ENCODE measurements around the gene PNPLA2. TPM values are rescaled to one million over a fixed set of nuclear protein-coding genes. Genes with fewer than 3 reads are reported as not detected.

Gene PNPLA2
- total RNA-seq, 1 donor from 2014 or later, result 174 TPM

- intact Hi-C loops (cut with DNase I), result no loop called here
- no peak for ATAC-seq
- DNase-seq (ENCODE audit: low spot score), result no peak
Measured at GRCh38 chr11:826227-826621, 7.5 kb downstream of the PNPLA2 start.

- DNase-seq (ENCODE audit: low spot score) (no peak), ATAC-seq (no peak)
- intact Hi-C loops (cut with DNase I), result no loop called here
Measured at GRCh38 chr11:826836-827145, 8.1 kb downstream of the PNPLA2 start.

GRCh38 chr11:827146-827896, 8.6 kb downstream of the PNPLA2 start:
- ATAC-seq (no peak), DNase-seq (ENCODE audit: low spot score) (no peak)

GRCh38 chr11:827897-828192, 9.1 kb downstream of the PNPLA2 start, which contains the start of gene CRACR2B:
CRACR2B (plus strand) TSS chr11:827919; CDS start chr11:828608, 689 bp downstream.
- intact Hi-C loops (cut with DNase I), result no loop called here
- ATAC-seq, result no peak
- no peak for DNase-seq (ENCODE audit: low spot score)

More at GRCh38 chr11:827146-827896, 8.6 kb downstream of the PNPLA2 start:
- intact Hi-C loops (cut with DNase I), result no loop called here

- ATAC-seq, result no peak
- intact Hi-C loops (cut with DNase I), result no loop called here
- no peak for DNase-seq (ENCODE audit: low spot score)
Measured at GRCh38 chr11:828506-829175, 9.9 kb downstream of the PNPLA2 start.

GRCh38 chr11:829176-829846, 10.6 kb downstream of the PNPLA2 start:
- intact Hi-C loops (cut with DNase I), result no loop called here
- DNase-seq (ENCODE audit: low spot score) (no peak), ATAC-seq (no peak)

GRCh38 chr11:829847-830294, 11.2 kb downstream of the PNPLA2 start:
- ATAC-seq (no peak), DNase-seq (ENCODE audit: low spot score) (no peak)
- intact Hi-C loops (cut with DNase I), result loop anchor here (10.0 kb wide), 1 partner anchor 1485 kb away; no protein-coding TSS in a partner anchor

GRCh38 chr11:830295-831117, 11.8 kb downstream of the PNPLA2 start:
- DNase-seq (ENCODE audit: low spot score) (peak; percentile 86), ATAC-seq (peak; percentile 60)
- intact Hi-C loops (cut with DNase I), result loop anchor here (10.0 kb wide), 1 partner anchor 1484 kb away; no protein-coding TSS in a partner anchor

- intact Hi-C loops (cut with DNase I), result loop anchor here (10.0 kb wide), 1 partner anchor 1484 kb away; no protein-coding TSS in a partner anchor
- no peak for ATAC-seq
- no peak for DNase-seq (ENCODE audit: low spot score)
Measured at GRCh38 chr11:831118-831864, 12.6 kb downstream of the PNPLA2 start.

GRCh38 chr11:831961-832528, 13.3 kb downstream of the PNPLA2 start:
- DNase-seq (ENCODE audit: low spot score), result no peak
- no peak for ATAC-seq
- intact Hi-C loops (cut with DNase I), result loop anchor here (10.0 kb wide), 1 partner anchor 1483 kb away; no protein-coding TSS in a partner anchor

- ATAC-seq (peak; percentile 6), DNase-seq (ENCODE audit: low spot score) (no peak)
- intact Hi-C loops (cut with DNase I), result loop anchor here (10.0 kb wide), 1 partner anchor 1482 kb away; no protein-coding TSS in a partner anchor
Measured at GRCh38 chr11:832529-833113, 13.9 kb downstream of the PNPLA2 start, which contains the start of gene CD151. CD151 (plus strand) TSS chr11:832952; CDS start chr11:836070, 3,118 bp downstream.

- ATAC-seq (peak; percentile 3), DNase-seq (ENCODE audit: low spot score) (no peak)
- intact Hi-C loops (cut with DNase I), result loop anchor here (10.0 kb wide), 1 partner anchor 1482 kb away; no protein-coding TSS in a partner anchor
Measured at GRCh38 chr11:833114-833791, 14.5 kb downstream of the PNPLA2 start.

- intact Hi-C loops (cut with DNase I), result loop anchor here (10.0 kb wide), 1 partner anchor 1481 kb away; no protein-coding TSS in a partner anchor
- DNase-seq (ENCODE audit: low spot score) (no peak), ATAC-seq (no peak)
Measured at GRCh38 chr11:833849-834311, 15.2 kb downstream of the PNPLA2 start.

- ATAC-seq (peak; percentile 27), DNase-seq (ENCODE audit: low spot score) (no peak)
Measured at GRCh38 chr11:834371-835316, 15.9 kb downstream of the PNPLA2 start.

GRCh38 chr11:836274-836673, 17.6 kb downstream of the PNPLA2 start:
- ATAC-seq (no peak), DNase-seq (ENCODE audit: low spot score) (no peak)
- intact Hi-C loops (cut with DNase I), result loop anchor here (10.0 kb wide), 1 partner anchor 1479 kb away; no protein-coding TSS in a partner anchor

More at GRCh38 chr11:834371-835316, 15.9 kb downstream of the PNPLA2 start:
- intact Hi-C loops (cut with DNase I), result loop anchor here (10.0 kb wide), 1 partner anchor 1480 kb away; no protein-coding TSS in a partner anchor

Data from sciatic nerve (tissue), 2 donors.